Body of pancreas (tissue), 4 donors: ENCODE data around the gene DHX8.

Experiments
- CTCF ChIP-seq, 7 experiments: fragments of 450-650 bp in 4 of 7; fragments of 200-600 bp in 3 of 7; sonication (generic) in 3 of 7; IDR thresholded peaks; one replicate each; pipeline ENCODE4 v1.5.1; 2016 to 2019; ENCODE audit warnings: antibody characterized with exemption in 7 of 7
- POLR2A ChIP-seq, 3 donors: fragments of 450-650 bp; IDR thresholded peaks; one replicate each; pipeline ENCODE4 v1.6.1; 2016; ENCODE audit warnings: antibody characterized with exemption in 3 of 3, mild to moderate bottlenecking in 2 of 3

- no peak for TF ChIP-seq CTCF (IDR thresholded peaks at IDR 0.05)
- no peak for TF ChIP-seq POLR2A (IDR thresholded peaks at IDR 0.05)
These were observed 37.6 kb downstream of the DHX8 start for GRCh38 chr17:43521389-43521788.
